ENCODE measurements around the gene CACNA2D3.
"Not testable (repeated sequence)": the region's sequence is repeated elsewhere in the genome, so short reads cannot be mapped to it uniquely, and the experiment has no call there.

CACNA2D3 gene

GRCh38 chr3:54122324-54123002, at the start of gene CACNA2D3:
Gene CACNA2D3 (plus strand): TSS chr3:54122552.
- DNase-seq, result no peak

GRCh38 chr3:54073386-54073785, 49.0 kb upstream of the CACNA2D3 start:
- no peak for DNase-seq

GRCh38 chr3:54079314-54079713, 43.0 kb upstream of the CACNA2D3 start:
- no peak for DNase-seq

- DNase-seq, result no peak
Measured at GRCh38 chr3:54079730-54080325, 42.5 kb upstream of the CACNA2D3 start.

GRCh38 chr3:54083921-54084320, 38.4 kb upstream of the CACNA2D3 start:
- no peak for DNase-seq

DNA sequence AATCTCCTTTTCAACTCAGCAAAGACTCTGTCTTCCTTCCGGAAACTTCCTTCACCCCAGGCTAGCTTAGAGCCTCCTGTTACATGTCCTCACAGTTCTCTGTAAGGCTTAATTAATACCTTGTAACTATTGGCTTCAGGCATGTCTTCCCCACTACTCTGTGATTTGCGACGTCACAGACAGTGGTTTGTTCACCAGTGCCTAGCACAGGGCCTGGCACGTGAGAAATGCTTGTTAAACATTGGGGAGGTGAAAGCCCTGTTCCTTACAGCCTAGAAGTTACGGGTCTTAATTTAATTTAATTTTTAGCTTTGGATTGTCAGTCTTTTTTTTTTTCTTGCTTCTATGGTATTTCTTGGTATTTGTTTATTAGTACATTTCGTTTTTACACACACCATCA, 36.4 kb upstream of the CACNA2D3 start:
- DNase-seq, result no peak

DNA sequence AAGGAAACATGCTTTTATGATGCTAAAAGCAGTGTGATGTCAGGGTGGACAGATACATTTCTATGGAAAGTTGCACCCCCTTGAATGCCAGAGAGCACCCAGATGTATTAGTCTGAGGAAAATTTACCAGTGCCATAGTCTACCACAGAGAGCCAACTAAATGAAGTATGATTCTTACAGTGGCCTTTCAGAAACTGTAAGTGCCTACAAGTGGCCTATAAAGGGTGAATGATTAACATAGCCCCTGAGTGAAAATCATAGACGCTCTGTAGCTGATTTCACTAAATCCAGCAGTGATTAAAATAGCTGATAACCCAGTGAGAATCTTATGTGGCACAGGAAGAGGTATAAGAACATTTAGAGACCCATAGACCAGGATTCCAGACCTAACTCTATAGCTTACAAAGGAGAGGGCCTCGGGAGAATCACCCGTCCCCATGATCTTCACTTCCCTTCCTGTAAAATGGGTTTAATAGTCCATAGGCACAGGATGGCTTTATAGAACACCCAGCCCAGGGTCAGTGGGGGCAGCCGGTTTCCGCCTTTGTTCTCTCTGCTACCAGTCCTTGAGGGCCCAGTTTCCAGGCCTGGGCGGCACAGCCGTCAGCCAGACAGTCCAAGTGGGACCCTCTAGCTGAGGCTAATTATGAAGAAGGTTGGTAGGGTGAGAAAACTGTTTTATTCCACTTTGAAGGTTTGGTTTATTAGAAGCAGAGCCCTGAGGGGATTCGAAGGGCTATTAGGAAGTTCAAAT, 35.5 kb upstream of the CACNA2D3 start:
- no peak for DNase-seq

DNA sequence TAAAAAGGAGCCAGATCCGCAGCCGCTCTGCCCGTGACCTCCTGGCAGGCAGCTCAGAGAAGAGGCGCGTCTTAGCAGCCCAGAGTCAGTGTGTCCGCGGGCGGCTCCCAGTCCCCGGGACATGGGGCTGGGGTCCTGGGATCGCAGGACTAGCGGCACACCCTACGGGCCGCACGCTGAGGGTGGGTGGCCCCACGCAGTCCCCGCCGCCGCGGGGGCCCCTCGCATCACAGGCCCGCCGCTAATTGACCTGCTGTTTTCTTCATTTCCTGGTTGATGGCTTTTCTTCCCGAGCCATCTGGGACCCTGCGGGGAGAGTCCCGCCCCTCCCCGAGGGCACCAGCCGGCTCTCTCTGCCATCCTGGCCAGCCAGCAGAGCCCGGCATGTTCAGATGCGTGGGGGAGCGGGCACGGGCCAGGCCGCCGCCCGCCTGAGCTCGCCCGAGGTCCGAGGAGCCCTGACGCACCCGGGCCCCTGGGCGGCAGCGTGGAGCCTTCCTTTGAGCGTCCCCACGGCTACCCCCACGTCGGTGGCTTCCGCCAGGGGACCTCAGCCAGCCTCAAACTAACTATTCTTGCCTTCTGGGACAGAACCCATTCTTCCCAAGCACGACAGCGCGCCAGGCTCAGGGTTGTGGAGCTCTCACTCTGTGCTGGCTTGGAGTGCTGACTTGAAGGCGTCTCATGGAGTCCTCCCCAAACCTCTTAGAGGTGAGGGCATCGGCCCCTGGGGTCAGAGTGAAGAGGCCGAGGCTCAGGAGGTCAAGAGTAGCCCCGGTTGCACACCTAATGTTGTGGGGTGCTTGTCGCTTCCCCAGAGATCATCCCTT, 34.6 kb upstream of the CACNA2D3 start:
- no peak for DNase-seq

DNA sequence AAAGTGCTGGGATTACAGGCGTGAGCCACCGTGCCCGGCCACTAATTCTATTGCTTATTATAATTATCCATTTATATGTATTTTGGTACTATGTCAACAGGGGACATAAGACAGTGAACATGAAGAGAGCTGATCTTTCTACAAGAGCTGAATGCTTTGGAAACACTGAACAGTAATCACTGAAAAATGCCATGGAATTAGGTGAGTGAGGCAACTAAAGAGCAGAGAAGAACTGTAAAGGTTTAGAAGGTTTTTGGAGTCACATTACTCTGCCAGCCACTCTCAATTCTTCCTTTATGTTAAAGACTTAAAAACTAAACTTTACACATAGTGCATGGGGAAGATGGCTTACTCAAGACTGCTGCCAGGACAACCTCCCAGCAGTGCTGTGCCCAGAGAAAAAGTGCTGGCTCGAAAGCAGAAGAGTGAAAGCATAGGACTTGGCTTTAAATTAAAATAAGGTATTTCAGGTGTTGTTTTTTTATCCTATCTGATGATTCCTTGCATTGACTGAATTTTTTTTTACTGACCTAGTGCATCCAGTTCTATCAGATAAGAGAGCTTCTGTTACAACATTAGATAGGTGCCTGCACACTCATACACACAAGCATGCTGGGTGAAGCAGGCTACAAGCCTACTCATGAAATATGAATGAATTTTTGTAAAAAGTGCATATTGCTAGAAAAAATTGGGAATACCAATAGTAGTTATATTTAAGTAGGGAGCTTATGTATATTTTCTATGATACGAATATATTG, 28.7 kb upstream of the CACNA2D3 start:
- DNase-seq, result no peak

GRCh38 chr3:54094926-54095325, 27.4 kb upstream of the CACNA2D3 start:
- DNase-seq, result no peak

DNA sequence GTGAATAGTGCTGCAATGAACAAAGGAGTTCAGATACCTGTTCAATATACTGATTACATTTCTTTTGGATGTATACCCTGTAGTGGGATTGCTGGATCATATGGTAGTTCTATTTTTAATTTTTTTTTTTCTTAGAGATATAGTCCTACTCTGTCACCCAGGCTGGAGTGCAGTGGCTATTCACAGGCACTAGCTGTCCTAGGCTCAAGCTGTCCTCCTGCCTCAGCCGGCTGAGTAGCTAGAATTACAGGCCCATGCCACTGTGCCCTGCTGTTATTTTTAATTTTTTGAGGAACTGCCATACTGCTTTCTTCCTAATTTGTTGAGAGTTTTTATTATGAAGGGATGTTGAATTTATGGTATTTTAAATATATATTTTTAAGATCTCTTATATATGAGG, 23.0 kb upstream of the CACNA2D3 start:
- no peak for DNase-seq

DNA sequence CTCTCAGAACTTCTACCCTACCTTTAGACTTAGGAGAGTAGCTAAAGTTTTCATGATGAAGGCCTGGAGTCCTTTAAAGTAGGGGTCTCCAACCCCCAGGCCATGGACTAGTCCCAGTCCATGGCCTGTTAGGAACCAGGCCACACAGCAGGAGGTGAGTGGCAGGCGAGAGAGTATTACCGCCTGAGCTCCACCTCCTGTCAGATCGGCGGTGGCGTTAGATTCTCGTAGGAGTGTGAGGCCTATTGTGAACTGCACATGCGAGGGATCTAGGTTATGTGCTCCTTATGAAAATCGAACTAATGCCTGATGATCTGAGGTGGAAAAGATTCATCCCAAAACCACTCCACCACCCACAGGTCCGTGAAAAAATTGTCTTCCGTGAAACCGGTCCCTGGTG, 18.3 kb upstream of the CACNA2D3 start:
- no peak for DNase-seq

DNA sequence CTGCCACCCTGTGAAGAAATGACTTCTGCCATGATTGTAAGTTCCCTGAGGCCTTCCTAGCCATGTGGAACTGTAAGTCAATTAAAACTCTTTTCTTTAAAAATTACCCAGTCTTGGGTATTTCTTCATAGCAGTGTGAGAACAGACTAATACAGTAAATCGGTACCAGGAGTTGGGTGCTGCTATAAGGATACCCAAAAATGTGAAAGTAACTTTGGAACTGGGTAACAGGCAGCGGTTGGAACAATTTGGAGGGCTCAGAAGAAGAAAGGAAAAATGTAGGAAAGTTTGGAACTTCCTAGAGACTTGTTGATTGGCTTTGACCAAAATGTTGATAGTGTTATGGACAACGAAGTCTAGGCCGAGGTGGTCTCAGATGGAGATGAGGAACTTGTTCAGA, 6.2 kb upstream of the CACNA2D3 start:
- not testable (repeated sequence) for DNase-seq

DNA sequence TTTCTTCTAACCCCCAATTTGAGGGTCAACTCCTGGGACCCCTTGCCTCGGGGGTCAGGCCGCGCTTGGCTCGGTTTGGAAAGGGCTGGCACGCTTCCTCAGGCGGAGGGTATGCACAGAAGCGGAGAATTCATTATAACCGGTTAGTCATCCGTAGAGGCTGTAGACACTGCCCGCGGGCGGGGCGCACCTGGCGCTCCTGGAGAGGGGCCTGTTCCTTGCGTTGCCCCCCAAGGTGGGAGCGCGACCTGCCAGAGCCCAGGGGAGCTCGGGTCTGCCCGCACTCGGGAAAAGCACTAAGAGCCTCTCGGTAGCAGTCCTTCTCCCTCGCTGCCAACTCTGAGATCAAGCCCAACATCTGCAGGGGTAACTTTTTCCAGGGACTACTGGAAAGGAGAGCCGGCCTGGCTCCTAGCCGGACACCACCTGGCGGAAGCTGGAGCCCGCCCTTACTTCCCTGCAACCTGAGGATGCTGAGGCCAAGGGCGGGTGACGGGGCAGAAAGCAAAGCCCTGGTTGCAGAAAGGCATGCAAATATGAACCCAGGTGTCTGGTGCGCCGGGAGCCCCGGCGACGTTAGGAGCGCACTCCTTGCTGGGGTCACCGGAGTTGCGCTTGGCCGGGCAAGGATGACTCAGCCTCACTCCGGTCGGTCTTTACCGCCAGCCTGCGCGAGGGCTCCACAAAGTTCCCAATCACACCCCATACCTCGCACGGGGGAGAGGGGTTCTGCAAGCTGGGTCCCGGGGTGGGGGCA, 1.5 kb upstream of the CACNA2D3 start:
- no peak for DNase-seq

GRCh38 chr3:54121414-54122323, 683 bp upstream of the CACNA2D3 start:
- DNase-seq, result no peak

DNA sequence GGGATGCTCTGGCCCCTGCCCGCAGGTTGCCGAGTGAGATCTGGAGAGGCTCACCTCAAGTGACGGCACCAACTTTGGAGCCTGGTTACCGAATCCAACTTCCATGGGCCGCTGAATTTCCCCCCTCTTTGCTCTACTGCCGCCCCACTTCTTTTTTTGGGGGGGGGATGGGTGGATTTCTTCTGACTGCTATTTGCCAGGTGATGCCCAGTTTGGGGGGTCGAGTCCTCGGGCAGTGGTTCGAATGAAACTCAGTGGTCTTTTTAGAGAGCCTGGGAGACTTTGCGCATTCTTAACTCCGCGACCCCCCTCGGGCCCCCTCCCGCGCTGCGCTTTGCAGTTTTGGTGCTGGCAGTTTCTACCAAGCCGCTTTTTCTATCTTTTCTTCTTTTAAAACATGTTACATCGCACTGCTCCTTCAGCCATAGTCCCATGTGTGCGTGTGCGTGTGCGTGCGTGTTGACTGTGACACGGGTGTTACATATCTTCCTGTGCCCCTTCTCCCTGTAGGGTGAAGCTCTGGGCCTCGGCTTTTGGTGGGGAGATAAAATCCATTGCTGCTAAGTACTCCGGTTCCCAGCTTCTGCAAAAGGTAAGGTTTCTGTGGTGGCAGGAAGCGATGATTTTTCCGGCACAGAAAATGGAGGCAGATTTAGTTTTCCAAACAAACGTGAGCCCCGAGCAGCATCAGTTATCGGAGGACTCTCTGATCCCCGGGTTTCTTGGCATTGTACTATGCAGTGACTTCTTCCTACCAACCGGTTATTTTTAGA, 837 bp downstream of the CACNA2D3 start:
- no peak for DNase-seq

- no peak for DNase-seq
Measured at GRCh38 chr3:54123776-54124196, 1.4 kb downstream of the CACNA2D3 start.

DNA sequence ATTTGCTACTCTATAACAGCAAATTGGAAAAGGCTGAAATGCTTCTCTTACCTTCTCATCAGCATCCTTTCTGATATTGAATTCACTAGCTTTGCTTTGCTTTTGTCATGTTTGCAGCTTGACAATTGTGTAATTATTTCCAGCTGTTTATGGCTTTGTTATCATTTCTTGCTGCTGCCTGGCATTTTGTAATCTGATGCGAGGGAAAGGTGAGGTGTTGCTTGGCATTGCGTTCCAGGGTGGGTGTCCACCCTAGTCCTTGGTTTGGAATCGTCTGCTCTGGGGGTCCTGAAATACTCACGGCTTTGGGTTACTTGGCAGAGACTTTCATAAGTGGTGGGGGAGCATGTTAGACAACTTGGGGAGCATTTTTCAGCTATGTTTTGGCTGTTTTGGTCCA, 2.9 kb downstream of the CACNA2D3 start:
- no peak for DNase-seq

DNA sequence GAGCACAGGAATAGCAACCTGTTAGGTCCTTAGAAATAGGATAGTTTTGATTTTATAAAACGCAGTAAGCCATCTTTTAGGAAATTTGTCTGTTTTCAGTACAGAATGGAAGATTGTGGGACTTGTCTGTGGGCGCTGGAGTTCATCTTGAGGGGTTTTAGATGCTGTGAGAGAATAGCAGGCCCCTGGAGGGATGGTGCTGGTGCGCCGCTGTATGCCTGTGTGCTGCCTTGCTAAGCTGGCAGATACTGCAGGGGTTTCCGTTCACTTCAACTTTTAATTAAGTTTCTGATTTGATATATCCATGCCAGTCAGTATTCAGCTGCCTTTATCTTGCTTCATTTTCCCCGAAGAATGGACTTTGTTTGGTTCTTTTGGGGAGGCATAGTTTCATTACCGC, 4.2 kb downstream of the CACNA2D3 start:
- no peak for DNase-seq

All from activated CD8-positive, alpha-beta memory T cell treated with anti-CD3 and anti-CD28 coated beads, Interleukin-2, amount 50 U/mL, for 48 hours (primary cell).